Endothelial cell (in vitro differentiated cells): Measurements from ENCODE around the gene ORC4. TPM values are rescaled to one million over a fixed set of nuclear protein-coding genes. Genes with fewer than 3 reads are reported as not detected.

Experiments
- DNase-seq: peaks from one replicate; pipeline ENCODE4 v3.0.0; 2021; ENCODE audit warnings: low spot score
- H3K27ac Mint-ChIP-seq: one replicate; pipeline ENCODE4 v1.8.0; 2021; ENCODE audit warnings: mixed read lengths, inconsistent platforms; ENCODE audit not compliant: unreplicated experiment
- H3K27me3 Mint-ChIP-seq: one replicate; pipeline ENCODE4 v1.8.0; 2021; ENCODE audit warnings: mild to moderate bottlenecking, moderate library complexity, mixed read lengths, inconsistent platforms; ENCODE audit not compliant: unreplicated experiment
- H3K36me3 Mint-ChIP-seq: one replicate; pipeline ENCODE4 v1.8.0; 2021; ENCODE audit warnings: mild to moderate bottlenecking, low read depth, mixed read lengths, inconsistent platforms; ENCODE audit not compliant: unreplicated experiment
- H3K4me1 Mint-ChIP-seq: one replicate; pipeline ENCODE4 v1.8.0; 2021; ENCODE audit warnings: mild to moderate bottlenecking, mixed read lengths, inconsistent platforms; ENCODE audit not compliant: unreplicated experiment
- H3K4me3 Mint-ChIP-seq: one replicate; pipeline ENCODE4 v1.8.0; 2021; ENCODE audit warnings: mild to moderate bottlenecking, mixed read lengths, inconsistent platforms; ENCODE audit not compliant: unreplicated experiment
- H3K9me3 Mint-ChIP-seq: one replicate; pipeline ENCODE4 v1.8.0; 2021; ENCODE audit warnings: mixed read lengths, inconsistent platforms; ENCODE audit not compliant: unreplicated experiment
- total RNA-seq: library from RNA; stranded (reverse); fragmentation: NEBNext Ultra II Directional; extraction: Animal tissue kit (Norgen Biotek cat#: 25700); gene quantifications from one replicate; pipeline ENCODE4 v1.2.1, GENCODE V29; 2021; ENCODE audit not compliant: unreplicated experiment
- TF ChIP-seq, protein P1 (sequence below): fragments of 200-600 bp; sonication (generic); IDR thresholded peaks from one replicate; pipeline ENCODE4 v1.5.0; 2021; ENCODE audit warnings: antibody characterized with exemption; ENCODE audit not compliant: unreplicated experiment

Gene ORC4
- total RNA-seq, 1 donor from 2014 or later: 41.3 TPM

DNA sequence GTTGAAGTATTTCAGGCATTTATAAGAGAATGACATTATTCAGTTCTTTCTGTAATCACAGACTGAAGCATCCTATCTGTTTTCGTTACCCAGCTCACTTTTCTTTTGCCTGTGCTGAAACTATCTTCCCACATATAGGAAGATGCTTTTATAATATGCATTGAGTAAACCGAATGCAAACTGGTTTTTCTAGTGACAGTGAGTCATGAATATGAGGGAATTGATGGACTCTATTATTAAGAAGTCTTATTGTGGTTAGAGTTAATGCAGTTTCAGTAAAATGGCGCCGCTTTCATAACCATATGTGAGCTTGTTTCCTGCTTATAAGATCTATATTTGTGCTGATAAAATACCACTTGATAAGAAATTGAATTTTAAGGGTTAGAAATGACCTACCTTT lies 116.5 kb downstream of the ORC4 start:
- Mint-ChIP-seq H3K27ac (no peak overlapping the region), H3K36me3 (no peaks in the 10 kb centered on the region), H3K9me3 (no peaks in the 10 kb centered on the region), H3K27me3 (no peaks in the 10 kb centered on the region), H3K4me1 (peaks cover 5% of the 10 kb centered on the region), H3K4me3 (no peak overlapping the region)
- TF ChIP-seq, protein P1, sequence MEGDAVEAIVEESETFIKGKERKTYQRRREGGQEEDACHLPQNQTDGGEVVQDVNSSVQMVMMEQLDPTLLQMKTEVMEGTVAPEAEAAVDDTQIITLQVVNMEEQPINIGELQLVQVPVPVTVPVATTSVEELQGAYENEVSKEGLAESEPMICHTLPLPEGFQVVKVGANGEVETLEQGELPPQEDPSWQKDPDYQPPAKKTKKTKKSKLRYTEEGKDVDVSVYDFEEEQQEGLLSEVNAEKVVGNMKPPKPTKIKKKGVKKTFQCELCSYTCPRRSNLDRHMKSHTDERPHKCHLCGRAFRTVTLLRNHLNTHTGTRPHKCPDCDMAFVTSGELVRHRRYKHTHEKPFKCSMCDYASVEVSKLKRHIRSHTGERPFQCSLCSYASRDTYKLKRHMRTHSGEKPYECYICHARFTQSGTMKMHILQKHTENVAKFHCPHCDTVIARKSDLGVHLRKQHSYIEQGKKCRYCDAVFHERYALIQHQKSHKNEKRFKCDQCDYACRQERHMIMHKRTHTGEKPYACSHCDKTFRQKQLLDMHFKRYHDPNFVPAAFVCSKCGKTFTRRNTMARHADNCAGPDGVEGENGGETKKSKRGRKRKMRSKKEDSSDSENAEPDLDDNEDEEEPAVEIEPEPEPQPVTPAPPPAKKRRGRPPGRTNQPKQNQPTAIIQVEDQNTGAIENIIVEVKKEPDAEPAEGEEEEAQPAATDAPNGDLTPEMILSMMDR: no peak
- DNase-seq: no peak

DNA sequence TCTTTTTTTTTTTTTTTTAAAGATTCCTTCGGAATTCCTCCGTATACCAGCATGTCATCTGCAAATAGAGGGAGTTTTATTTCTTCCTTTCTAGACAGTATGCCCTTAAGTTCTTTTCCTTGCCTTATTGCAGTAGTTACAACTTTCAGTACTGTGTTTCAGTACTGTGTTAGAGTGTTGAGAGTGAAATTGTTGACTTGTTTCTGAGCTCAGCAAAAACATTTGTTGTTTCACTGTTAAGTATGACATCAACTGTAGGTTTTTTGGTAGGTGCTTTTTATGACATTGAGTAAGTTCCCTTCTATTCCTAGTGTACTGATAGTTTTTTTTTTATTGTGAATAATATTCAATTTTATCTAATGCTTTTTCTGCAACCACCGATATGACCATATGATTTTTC lies 131.9 kb downstream of the ORC4 start:
- H3K9me3 Mint-ChIP-seq: no peaks in the 10 kb centered on the region
- no peaks in the 10 kb centered on the region for H3K36me3 Mint-ChIP-seq
- H3K27me3 Mint-ChIP-seq: no peaks in the 10 kb centered on the region
- TF ChIP-seq, protein P1: no peak
- no peaks in the 10 kb centered on the region for H3K4me1 Mint-ChIP-seq
- no peak overlapping the region for H3K4me3 Mint-ChIP-seq
- no peak for DNase-seq
- H3K27ac Mint-ChIP-seq: no peak overlapping the region

DNA sequence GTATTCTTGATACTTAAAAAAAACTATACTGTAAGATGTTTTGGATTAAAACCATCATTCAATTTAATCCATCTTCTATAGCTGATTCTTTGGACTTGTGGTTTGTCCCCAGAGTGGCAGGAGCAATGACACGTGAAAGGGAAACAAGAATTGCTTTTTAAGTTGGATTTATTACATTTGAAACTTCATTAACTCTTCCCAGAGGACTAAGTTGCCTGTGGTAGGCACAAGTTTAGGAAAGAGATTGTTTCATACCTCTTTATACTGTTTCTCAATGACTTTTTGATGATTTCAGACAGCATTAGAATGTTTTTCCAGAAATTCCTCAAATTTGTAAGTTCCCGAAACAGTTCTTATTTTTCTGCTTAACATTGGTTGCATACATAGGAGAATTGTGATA lies 134.4 kb downstream of the ORC4 start:
- Mint-ChIP-seq H3K9me3 (no peaks in the 10 kb centered on the region), H3K36me3 (no peaks in the 10 kb centered on the region), H3K27ac (no peak overlapping the region)

DNA sequence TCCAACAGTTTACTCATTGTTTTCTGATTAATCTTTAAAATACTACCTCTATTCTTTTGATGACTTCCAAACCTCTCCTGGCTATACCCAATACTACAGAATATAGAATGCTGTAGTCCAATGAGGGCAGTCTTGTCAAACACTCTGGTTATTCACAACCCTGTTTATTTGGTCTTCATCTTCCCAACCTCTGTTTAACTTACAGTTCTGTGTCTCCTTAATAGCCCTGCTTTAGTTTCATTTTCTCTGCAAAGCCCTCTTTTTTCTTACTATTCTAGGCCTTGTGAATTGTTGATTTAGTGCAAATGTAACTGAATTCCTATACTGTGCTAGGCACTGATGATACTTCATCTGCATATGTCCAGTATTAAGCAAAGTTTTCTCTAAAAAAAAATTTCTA lies 135.7 kb downstream of the ORC4 start:
- no peak overlapping the region for H3K4me3 Mint-ChIP-seq
- TF ChIP-seq, protein P1: no peak
- H3K36me3 Mint-ChIP-seq: no peaks in the 10 kb centered on the region
- DNase-seq: no peak
- H3K4me1 Mint-ChIP-seq: no peaks in the 10 kb centered on the region
- no peaks in the 10 kb centered on the region for H3K9me3 Mint-ChIP-seq
- no peaks in the 10 kb centered on the region for H3K27me3 Mint-ChIP-seq
- no peak overlapping the region for H3K27ac Mint-ChIP-seq

More for the DNA sequence above, 134.4 kb downstream of the ORC4 start:
- Mint-ChIP-seq H3K4me3 (no peak overlapping the region), H3K27me3 (no peaks in the 10 kb centered on the region), H3K4me1 (no peaks in the 10 kb centered on the region)
- TF ChIP-seq, protein P1: no peak
- no peak for DNase-seq

DNA sequence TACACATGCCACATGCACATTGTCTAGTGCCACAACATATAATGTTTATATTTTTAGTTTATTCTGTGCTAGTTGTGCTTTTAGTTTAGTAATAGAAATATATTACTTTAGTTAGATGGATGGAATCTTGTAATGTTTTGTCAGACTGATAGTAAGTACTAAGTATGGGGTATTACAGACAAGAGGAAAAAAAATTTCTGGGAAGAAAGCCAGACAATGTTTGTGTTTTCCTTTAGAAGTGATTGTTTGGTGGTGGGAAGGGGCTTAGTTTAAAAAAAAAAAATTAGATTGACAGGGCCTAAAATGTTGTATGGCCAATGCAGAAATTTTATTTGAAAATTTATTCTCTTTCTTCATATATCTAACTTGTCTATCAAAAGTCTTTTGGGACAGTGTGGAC lies 137.9 kb downstream of the ORC4 start:
- TF ChIP-seq, protein P1: no peak
- no peak for DNase-seq
- no peaks in the 10 kb centered on the region for H3K9me3 Mint-ChIP-seq
- no peaks in the 10 kb centered on the region for H3K36me3 Mint-ChIP-seq
- no peaks in the 10 kb centered on the region for H3K4me1 Mint-ChIP-seq
- H3K27ac Mint-ChIP-seq: no peak overlapping the region
- H3K27me3 Mint-ChIP-seq: peaks cover 1% of the 10 kb centered on the region
- no peak overlapping the region for H3K4me3 Mint-ChIP-seq

Other genes starting within 250 kb of the ORC4 start
- 22.9 TPM for gene ACVR2A, start 175.7 kb downstream of the ORC4 start, total RNA-seq
- gene MBD5, start 354 bp upstream of the ORC4 start, total RNA-seq: 59.3 TPM